Retinal pigment epithelial cell (primary cell): ENCODE data around the gene REEP6.

Experiments used
- DNase-seq: peaks from one replicate; pipeline ENCODE4 v3.0.0-alpha.2; 2010; ENCODE audit warnings: low read depth
- H3K4me3 ChIP-seq: 2 replicates; pipeline ENCODE4 v1.5.1; 2011; ENCODE audit warnings: mild to moderate bottlenecking, low read length, control low read depth, moderate library complexity
- TF ChIP-seq, protein P1 (sequence below): conservative IDR thresholded peaks from 2 replicates; pipeline ENCODE4 v1.5.1; 2011; ENCODE audit warnings: low read depth, low read length, control low read depth, inconsistent platforms

Gene REEP6

GRCh38 chr19:1520203-1520780, 29.3 kb downstream of the REEP6 start:
- H3K4me3 ChIP-seq: no peak overlapping the region
- DNase-seq: no peak
- TF ChIP-seq, protein P1, sequence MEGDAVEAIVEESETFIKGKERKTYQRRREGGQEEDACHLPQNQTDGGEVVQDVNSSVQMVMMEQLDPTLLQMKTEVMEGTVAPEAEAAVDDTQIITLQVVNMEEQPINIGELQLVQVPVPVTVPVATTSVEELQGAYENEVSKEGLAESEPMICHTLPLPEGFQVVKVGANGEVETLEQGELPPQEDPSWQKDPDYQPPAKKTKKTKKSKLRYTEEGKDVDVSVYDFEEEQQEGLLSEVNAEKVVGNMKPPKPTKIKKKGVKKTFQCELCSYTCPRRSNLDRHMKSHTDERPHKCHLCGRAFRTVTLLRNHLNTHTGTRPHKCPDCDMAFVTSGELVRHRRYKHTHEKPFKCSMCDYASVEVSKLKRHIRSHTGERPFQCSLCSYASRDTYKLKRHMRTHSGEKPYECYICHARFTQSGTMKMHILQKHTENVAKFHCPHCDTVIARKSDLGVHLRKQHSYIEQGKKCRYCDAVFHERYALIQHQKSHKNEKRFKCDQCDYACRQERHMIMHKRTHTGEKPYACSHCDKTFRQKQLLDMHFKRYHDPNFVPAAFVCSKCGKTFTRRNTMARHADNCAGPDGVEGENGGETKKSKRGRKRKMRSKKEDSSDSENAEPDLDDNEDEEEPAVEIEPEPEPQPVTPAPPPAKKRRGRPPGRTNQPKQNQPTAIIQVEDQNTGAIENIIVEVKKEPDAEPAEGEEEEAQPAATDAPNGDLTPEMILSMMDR: no peak

DNA sequence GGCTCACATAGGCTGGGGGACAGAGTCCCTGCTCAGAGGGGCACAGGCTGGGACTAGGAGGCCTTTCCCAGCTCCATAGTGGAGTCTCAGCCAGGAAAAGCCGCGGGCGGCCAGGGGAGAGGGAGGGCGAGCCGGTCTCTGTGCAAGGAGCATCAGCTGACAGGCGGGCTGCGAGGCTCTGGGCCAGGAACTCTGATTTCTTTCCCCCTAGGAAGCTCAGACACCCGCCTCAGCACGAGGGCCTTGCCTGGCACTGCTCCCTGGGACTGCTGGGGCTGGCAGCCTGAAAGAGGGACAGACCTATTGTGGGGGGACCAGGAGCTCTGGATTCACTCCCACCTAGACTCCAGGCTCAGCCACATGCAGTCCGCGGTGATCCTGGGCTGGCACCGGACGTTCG, 30.7 kb downstream of the REEP6 start:
- no peak overlapping the region for H3K4me3 ChIP-seq
- DNase-seq: peak; percentile 40
- TF ChIP-seq, protein P1: no peak

DNA sequence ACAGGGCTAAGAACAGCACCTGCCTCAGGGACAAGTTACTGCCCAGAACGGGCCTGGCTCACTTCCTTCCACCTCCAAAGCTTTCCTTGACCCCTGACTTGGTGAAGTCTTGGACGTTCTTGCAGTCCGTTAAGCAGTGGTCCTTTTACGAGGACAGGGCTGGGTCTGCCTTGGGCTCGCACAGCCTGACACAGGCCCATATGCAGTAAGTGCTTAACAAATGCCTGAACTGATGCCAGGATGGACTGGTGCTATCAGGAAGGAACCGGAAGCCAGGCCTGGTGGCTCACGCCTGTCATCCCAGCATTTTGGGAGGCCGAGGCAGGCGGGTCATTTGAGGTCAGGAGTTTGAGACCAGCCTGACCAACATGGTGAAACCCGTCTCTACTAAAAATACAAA, 31.1 kb downstream of the REEP6 start:
- TF ChIP-seq, protein P1: no peak
- no peak overlapping the region for H3K4me3 ChIP-seq
- no peak for DNase-seq

DNA sequence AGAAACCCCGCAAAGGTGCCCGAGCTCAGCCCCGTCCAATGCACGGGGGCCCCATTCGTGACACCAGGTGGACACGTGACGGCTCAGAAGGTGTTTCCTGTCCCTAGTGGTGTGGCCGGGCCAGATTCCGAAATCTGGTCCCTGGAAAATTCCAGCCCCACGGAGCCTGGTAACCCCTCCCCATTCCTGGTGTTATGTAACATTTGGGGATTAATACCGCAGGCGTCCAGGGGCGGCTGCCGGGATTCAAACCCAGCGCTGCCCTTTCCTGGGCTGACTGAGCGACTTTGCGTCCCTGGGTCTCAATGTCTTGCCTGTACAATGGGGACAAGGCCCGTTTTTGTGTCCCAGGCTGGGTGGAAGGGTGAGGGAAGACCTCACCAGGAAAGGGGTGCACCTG, 31.9 kb downstream of the REEP6 start:
- TF ChIP-seq, protein P1: no peak

GRCh38 chr19:1523412-1524286, 32.7 kb downstream of the REEP6 start, which contains the start of gene PLK5:
Gene PLK5, plus strand, starts transcription at chr19:1524077. Its CDS starts 2,920 bp downstream, at chr19:1526997.
- DNase-seq: no peak
- TF ChIP-seq, protein P1: no peak
- no peak within 1 kb of the TSS for H3K4me3 ChIP-seq

More for the DNA sequence above, 31.9 kb downstream of the REEP6 start:
- H3K4me3 ChIP-seq: no peak overlapping the region
- DNase-seq: no peak

DNA sequence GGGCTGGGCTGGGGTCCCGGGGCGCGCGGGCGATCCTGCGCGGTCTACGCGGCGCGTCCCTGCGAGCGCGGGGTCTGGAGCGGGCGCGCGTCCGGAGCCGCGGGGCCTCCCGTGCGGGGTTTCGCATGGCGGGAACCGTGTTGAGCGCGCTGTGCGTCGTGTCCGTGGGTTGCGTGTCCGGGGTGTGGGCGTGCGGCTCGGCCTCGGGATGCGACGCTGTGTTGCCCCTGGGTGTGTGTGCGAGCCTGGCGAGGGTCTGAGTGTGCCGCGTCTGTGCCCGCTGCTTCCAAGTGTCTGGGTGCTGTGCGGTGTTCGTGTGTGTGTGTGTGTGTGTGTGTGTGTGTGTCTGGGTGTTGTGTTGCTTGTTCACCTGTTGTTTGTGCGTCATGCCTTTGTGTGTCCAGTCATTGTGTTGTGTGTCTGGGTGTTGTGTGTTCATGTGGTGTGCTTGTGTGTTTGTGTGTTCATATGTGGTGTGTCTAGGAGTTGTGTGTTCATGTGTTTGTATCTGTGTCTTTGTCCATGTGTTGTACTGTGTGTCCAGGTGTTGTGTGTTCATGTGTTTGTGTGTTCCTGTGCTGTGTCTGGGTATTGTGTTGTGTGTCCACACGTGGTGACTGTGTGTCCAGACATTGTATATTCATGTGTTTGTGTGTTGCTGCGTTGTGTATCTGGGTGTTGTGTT, 33.4 kb downstream of the REEP6 start:
- TF ChIP-seq, protein P1: no peak
- no peak overlapping the region for H3K4me3 ChIP-seq
- no peak for DNase-seq

GRCh38 chr19:1524972-1525325, 34.0 kb downstream of the REEP6 start:
- no peak for DNase-seq
- H3K4me3 ChIP-seq: no peak overlapping the region
- TF ChIP-seq, protein P1: no peak
